DND-41 (cell line): ENCODE results near the gene SDCCAG8.

Experiments
- CTCF ChIP-seq: IDR thresholded peaks from 2 replicates; pipeline ENCODE4 v1.5.1; 2012; ENCODE audit warnings: borderline replicate concordance, low read length, moderate library complexity, mild to moderate bottlenecking; ENCODE audit not compliant: poor library complexity, severe bottlenecking; ENCODE audit errors: extremely low read depth
- EZH2 ChIP-seq: IDR thresholded peaks from 3 replicates; pipeline ENCODE4 v1.6.1; 2012; ENCODE audit warnings: borderline replicate concordance, low read depth, mild to moderate bottlenecking, moderate library complexity, low read length, inconsistent platforms; ENCODE audit not compliant: severe bottlenecking

GRCh38 chr1:243227622-243228021 is 28.2 kb upstream of the SDCCAG8 start:
- no peak for TF ChIP-seq EZH2
- TF ChIP-seq CTCF = no peak
